SJCRH30 (cell line): Measurements from ENCODE around the gene OR5L1. TPM values are rescaled to one million over a fixed set of nuclear protein-coding genes. Genes with fewer than 3 reads are reported as not detected.

ENCODE experiments used
- total RNA-seq: library from RNA; depleted of rRNA; stranded (reverse); fragments of >200 nt; shearing (Covaris generic); gene quantifications from 2 replicates; pipeline ENCODE4 v1.2.3, GENCODE V29; 2014; rRNA removed

OR5L1 gene
- total RNA-seq, 1 experiment from 2014 or later = not detected

Other genes with a start within 250 kb of the OR5L1 start
- not detected in 2 replicates for gene OR4C16, start 239.2 kb upstream of the OR5L1 start, total RNA-seq
- not detected in 2 replicates for gene OR4C11, start 203.7 kb upstream of the OR5L1 start, total RNA-seq
- gene OR4P4, start 176.3 kb upstream of the OR5L1 start, total RNA-seq = not detected in 2 replicates
- not detected in 2 replicates for gene OR4S2, start 163.0 kb upstream of the OR5L1 start, total RNA-seq
- gene OR4C6, start 149.2 kb upstream of the OR5L1 start, total RNA-seq = not detected in 2 replicates
- not detected in 2 replicates for gene OR5D13, start 37.9 kb upstream of the OR5L1 start, total RNA-seq
- not detected in 2 replicates for gene OR5D14, start 15.8 kb upstream of the OR5L1 start, total RNA-seq
- gene OR5D18, start 8.3 kb downstream of the OR5L1 start, total RNA-seq = not detected in 2 replicates
- gene OR5L2, start 15.9 kb downstream of the OR5L1 start, total RNA-seq = not detected in 2 replicates
- gene OR5D16, start 27.4 kb downstream of the OR5L1 start, total RNA-seq = not detected in 2 replicates
- not detected in 2 replicates for gene TRIM51, start 71.9 kb downstream of the OR5L1 start, total RNA-seq
- gene OR5W2, start 103.2 kb downstream of the OR5L1 start, total RNA-seq = not detected in 2 replicates
- gene OR5I1, start 125.0 kb downstream of the OR5L1 start, total RNA-seq = not detected in 2 replicates
- gene OR10AG1, start 158.6 kb downstream of the OR5L1 start, total RNA-seq = not detected in 2 replicates
- not detected in 2 replicates for gene OR5F1, start 183.3 kb downstream of the OR5L1 start, total RNA-seq
- gene OR5AS1, start 216.3 kb downstream of the OR5L1 start, total RNA-seq = not detected in 2 replicates